Measurements from ENCODE around the gene RUNX3. TPM values are rescaled to one million over a fixed set of nuclear protein-coding genes. Genes with fewer than 3 reads are reported as not detected.

The RUNX3 gene
- total RNA-seq, 2 experiments from 2014 or later, result 12.2 to 39.5 TPM

DNA sequence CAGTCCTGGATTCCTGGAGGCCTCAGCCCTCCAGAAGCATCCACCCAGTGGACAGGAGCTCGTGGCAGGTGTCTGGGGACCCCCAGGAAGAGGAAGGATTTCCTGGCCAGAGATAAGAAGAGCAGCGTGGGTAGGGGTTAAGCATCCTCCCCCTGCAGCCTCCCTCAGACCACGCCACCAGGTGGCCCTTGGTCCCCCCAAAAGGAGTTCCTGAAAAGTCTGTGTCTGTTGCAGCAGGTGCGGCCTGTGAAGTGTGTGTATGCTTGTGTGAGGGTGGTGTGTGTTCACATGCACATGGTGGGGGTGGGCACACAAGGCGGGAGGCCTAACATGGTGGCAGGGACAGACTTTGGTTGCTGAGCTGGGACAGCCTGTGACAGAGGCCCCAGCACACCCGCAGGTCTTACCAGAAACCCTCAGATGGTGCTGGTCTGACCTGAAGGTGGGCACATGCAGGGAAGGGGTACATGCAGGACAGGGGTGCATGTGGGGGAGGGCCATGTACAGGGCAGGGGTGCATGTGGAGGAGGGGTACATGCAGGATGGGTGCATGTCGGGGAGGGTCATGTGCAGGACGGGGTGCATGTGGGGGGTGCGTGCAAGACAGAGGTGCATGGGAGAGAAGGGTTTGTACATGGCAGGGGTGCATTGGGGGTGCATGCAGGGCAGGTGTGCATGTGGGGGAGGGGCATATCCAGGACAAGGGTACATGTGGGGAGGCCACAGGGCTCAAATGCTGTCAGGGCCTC is 18.2 kb upstream of the RUNX3 start:
- Histone ChIP-seq H2AFZ (ENCODE audit: low read length) (no peak overlapping the region), H3K4me2 (ENCODE audit: low read length) (peak overlapping the region; percentile 47), H3K79me2 (ENCODE audit: insufficient read depth, low read depth, low read length) (no peaks in the 10 kb centered on the region), H3K36me3 (ENCODE audit: insufficient read depth, low read length) (no peaks in the 10 kb centered on the region), H3K9me2 (ENCODE audit: insufficient read depth, low read length) (no peaks in the 10 kb centered on the region), H3K4me3 (ENCODE audit: low read depth, low read length, poor library complexity, severe bottlenecking) (peak overlapping the region; percentile 8), H3K4me1 (ENCODE audit: insufficient read depth, low read length, poor library complexity, severe bottlenecking) (peaks cover 41% of the 10 kb centered on the region), H3K27ac (ENCODE audit: low read depth, low read length, poor library complexity, severe bottlenecking) (no peak overlapping the region), H4K20me1 (ENCODE audit: insufficient read depth, low read length) (no peaks in the 10 kb centered on the region; the same call in 1 of the 2 replicates), H3K9me3 (ENCODE audit: low read length) (no peaks in the 10 kb centered on the region)
- intact Hi-C loops (cut with micrococcal nuclease; ENCODE audit: unreplicated experiment), result no loop called here
- no TSS peak for BruUV-seq (replicated peaks)
- POLR2A ChIA-PET, result interaction anchor here (0.7 to 1.4 kb wide), 3 partner anchors 17 to 94 kb away, joined by 3 to 5 read pairs (median 3); partner anchors contain the start of gene RUNX3
- DNase-seq (ENCODE audit: low spot score), result peak; percentile 64
- CTCF ChIA-PET (ENCODE audit: unreplicated experiment), result interaction anchor here (0.7 kb wide), 1 partner anchor 12 kb away, joined by 3 read pairs; no protein-coding TSS in a partner anchor
- TF ChIP-seq, protein P1, sequence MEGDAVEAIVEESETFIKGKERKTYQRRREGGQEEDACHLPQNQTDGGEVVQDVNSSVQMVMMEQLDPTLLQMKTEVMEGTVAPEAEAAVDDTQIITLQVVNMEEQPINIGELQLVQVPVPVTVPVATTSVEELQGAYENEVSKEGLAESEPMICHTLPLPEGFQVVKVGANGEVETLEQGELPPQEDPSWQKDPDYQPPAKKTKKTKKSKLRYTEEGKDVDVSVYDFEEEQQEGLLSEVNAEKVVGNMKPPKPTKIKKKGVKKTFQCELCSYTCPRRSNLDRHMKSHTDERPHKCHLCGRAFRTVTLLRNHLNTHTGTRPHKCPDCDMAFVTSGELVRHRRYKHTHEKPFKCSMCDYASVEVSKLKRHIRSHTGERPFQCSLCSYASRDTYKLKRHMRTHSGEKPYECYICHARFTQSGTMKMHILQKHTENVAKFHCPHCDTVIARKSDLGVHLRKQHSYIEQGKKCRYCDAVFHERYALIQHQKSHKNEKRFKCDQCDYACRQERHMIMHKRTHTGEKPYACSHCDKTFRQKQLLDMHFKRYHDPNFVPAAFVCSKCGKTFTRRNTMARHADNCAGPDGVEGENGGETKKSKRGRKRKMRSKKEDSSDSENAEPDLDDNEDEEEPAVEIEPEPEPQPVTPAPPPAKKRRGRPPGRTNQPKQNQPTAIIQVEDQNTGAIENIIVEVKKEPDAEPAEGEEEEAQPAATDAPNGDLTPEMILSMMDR (conservative IDR thresholded peaks at IDR 0.05; ENCODE audit: low read length), result peak; percentile 59
- no peak for TF ChIP-seq EZH2phosphoT487 (IDR thresholded peaks at IDR 0.05; ENCODE audit: borderline replicate concordance, low read depth, low read length)

DNA sequence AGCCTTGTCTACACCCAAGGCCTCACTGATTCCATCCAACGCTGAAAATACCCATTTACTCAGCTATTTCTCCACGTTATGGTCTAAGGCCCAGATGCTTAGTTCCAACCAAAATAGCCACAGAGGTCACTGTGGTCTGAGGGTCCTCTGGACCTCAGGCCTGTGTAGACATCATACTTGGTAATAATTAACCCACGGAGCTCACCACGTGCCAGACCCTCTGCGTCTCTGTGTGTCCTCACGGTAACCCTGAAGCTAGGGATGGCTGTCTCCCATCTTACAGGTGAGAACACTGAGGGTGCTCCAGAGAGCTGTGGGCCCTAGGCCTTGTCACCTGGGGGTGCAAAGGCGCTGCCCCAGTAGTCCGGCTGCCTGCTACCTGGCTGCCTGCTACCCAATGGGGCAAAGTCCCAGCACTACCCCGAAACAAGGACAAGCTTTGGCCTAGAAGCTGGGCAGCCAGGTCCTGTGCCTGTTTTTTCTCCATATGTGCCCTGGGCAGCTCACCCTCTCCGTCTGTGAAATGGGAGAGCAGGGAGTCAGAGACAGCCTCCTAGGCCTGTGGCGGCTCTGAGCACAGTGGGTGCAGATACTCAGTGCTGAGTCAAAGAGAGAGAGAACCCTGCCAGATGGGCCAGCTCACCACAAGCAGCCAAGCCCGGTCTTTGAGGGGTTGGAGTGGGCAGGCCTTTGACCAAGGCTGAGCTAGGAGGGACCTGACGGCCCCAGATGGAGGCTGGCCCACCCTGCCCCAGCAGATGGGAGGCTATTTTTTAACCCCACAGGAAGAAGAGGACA is 17.0 kb upstream of the RUNX3 start:
- Histone ChIP-seq H3K4me1 (ENCODE audit: insufficient read depth, low read length, poor library complexity, severe bottlenecking) (peaks cover 32% of the 10 kb centered on the region), H3K9me2 (ENCODE audit: insufficient read depth, low read length) (no peaks in the 10 kb centered on the region), H3K27ac (ENCODE audit: low read depth, low read length, poor library complexity, severe bottlenecking) (no peak overlapping the region), H3K36me3 (ENCODE audit: insufficient read depth, low read length) (no peaks in the 10 kb centered on the region), H3K79me2 (ENCODE audit: insufficient read depth, low read depth, low read length) (no peaks in the 10 kb centered on the region), H2AFZ (ENCODE audit: low read length) (no peak overlapping the region), H3K4me2 (ENCODE audit: low read length) (peak overlapping the region; percentile 47), H3K9me3 (ENCODE audit: low read length) (no peaks in the 10 kb centered on the region), H3K4me3 (ENCODE audit: low read depth, low read length, poor library complexity, severe bottlenecking) (peak overlapping the region; percentile 8), H4K20me1 (ENCODE audit: insufficient read depth, low read length) (no peaks in the 10 kb centered on the region; the same call in 1 of the 2 replicates)
- BruUV-seq (replicated peaks), result no TSS peak
- CTCF ChIA-PET (ENCODE audit: unreplicated experiment), result no interaction called here
- no peak for DNase-seq (ENCODE audit: low spot score)
- TF ChIP-seq, protein P1 (conservative IDR thresholded peaks at IDR 0.05; ENCODE audit: low read length), result no peak
- TF ChIP-seq EZH2phosphoT487 (IDR thresholded peaks at IDR 0.05; ENCODE audit: borderline replicate concordance, low read depth, low read length), result no peak
- intact Hi-C loops (cut with micrococcal nuclease; ENCODE audit: unreplicated experiment), result no loop called here
- POLR2A ChIA-PET, result interaction anchor here (0.7 to 1.4 kb wide), 3 partner anchors 16 to 95 kb away, joined by 3 to 5 read pairs (median 3); partner anchors contain the start of gene RUNX3
